ENCODE results near the gene MESP2. TPM values are rescaled to one million over a fixed set of nuclear protein-coding genes. Genes with fewer than 3 reads are reported as not detected.

MESP2 gene
- total RNA-seq, 4 donors from 2014 or later = 1.1 TPM; not detected in 3

DNA sequence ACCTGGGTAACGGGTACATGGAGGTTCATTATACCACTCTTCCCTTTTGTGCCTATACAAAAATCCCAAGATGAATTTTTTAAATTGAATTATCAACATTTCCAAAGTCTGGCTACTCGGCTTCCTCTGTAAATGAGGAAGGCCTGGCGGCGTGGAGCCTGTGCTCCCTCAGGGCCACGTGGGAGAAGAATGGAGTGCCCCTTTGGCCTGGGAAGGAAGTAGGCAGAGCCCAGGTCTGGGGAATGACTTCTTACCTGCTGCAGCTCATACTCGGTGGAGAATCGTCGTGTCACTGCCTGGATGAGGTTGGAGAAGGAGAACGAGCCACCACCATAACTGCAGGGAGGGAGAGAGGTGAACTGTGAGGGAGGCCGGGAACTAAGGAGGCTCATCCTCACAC, 14.1 kb downstream of the MESP2 start:
- no peaks in the 10 kb centered on the region for H3K9me3 ChIP-seq
- peaks cover 1% of the 10 kb centered on the region for H3K4me1 ChIP-seq
- TF ChIP-seq POLR2AphosphoS5 (IDR thresholded peaks at IDR 0.05) (no peak), POLR2A (IDR thresholded peaks at IDR 0.05) (no peak), EP300 (IDR thresholded peaks at IDR 0.05) (no peak)
- TF ChIP-seq, protein P1, sequence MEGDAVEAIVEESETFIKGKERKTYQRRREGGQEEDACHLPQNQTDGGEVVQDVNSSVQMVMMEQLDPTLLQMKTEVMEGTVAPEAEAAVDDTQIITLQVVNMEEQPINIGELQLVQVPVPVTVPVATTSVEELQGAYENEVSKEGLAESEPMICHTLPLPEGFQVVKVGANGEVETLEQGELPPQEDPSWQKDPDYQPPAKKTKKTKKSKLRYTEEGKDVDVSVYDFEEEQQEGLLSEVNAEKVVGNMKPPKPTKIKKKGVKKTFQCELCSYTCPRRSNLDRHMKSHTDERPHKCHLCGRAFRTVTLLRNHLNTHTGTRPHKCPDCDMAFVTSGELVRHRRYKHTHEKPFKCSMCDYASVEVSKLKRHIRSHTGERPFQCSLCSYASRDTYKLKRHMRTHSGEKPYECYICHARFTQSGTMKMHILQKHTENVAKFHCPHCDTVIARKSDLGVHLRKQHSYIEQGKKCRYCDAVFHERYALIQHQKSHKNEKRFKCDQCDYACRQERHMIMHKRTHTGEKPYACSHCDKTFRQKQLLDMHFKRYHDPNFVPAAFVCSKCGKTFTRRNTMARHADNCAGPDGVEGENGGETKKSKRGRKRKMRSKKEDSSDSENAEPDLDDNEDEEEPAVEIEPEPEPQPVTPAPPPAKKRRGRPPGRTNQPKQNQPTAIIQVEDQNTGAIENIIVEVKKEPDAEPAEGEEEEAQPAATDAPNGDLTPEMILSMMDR (IDR thresholded peaks at IDR 0.05) = no peak
- no peak overlapping the region for H3K4me3 ChIP-seq
- H3K27ac ChIP-seq = no peak overlapping the region
- WGBS = 91% methylated on average over 10 of the region's 10 CpGs
- no peak for DNase-seq (ENCODE audit: low spot score in 2 of 2)
- H3K36me3 ChIP-seq = peaks cover 36% of the 10 kb centered on the region
- no peaks in the 10 kb centered on the region for H3K27me3 ChIP-seq

GRCh38 chr15:89790661-89791060, 14.5 kb downstream of the MESP2 start:
- H3K9me3 ChIP-seq = no peaks in the 10 kb centered on the region
- peaks cover 38% of the 10 kb centered on the region for H3K36me3 ChIP-seq
- DNase-seq (ENCODE audit: low spot score in 2 of 2) = no peak

GRCh38 chr15:89792106-89792805, 16.1 kb downstream of the MESP2 start:
- no peak for DNase-seq (ENCODE audit: low spot score in 2 of 2)
- TF ChIP-seq POLR2AphosphoS5 (IDR thresholded peaks at IDR 0.05) (no peak), POLR2A (IDR thresholded peaks at IDR 0.05) (no peak)
- Histone ChIP-seq H3K9me3 (no peaks in the 10 kb centered on the region), H3K4me3 (no peak overlapping the region), H3K4me1 (no peaks in the 10 kb centered on the region), H3K27ac (no peak overlapping the region), H3K27me3 (no peaks in the 10 kb centered on the region), H3K36me3 (peaks cover 53% of the 10 kb centered on the region)
- WGBS = 85% methylated on average over 20 of the region's 22 CpGs

More at GRCh38 chr15:89790661-89791060, 14.5 kb downstream of the MESP2 start:
- no peaks in the 10 kb centered on the region for H3K27me3 ChIP-seq
- TF ChIP-seq POLR2A (IDR thresholded peaks at IDR 0.05) (no peak), POLR2AphosphoS5 (IDR thresholded peaks at IDR 0.05) (no peak), EP300 (IDR thresholded peaks at IDR 0.05) (no peak)
- TF ChIP-seq, protein P1 (IDR thresholded peaks at IDR 0.05) = no peak
- WGBS = 95% methylated on average over 16 of the region's 16 CpGs
- no peak overlapping the region for H3K27ac ChIP-seq
- H3K4me1 ChIP-seq = no peaks in the 10 kb centered on the region
- no peak overlapping the region for H3K4me3 ChIP-seq

DNA sequence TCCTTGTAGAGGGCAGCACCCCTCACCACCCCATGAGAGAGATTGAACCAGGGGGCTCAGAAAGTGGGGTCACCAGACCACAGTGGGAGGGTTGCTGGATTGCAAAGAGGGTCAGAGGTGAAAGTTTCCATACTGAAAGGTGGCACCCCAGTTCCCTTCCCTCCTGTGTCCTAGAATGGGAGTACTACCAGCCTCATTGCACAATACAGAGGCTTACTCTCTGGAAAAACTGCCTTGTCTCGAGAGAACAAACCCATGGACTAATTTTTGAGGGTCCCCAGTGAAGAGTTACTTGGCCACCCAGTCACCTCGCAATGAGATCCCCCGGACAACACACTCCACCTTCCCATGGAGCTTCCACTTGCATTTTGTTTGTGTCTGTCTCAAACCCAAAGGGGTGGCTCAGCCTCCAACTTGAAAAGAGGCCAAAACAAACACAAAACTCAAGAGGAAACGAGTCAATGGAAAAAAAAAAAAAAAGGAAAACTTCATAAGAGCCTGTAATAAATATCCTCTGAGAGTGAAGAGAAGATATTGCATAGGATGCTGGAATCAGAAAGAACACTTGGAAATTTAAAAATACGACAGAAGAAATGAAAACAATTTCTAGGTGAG, 18.6 kb downstream of the MESP2 start:
- no peaks in the 10 kb centered on the region for H3K9me3 ChIP-seq
- H3K27ac ChIP-seq = no peak overlapping the region
- DNase-seq (ENCODE audit: low spot score in 2 of 2) = no peak
- TF ChIP-seq, protein P1 (IDR thresholded peaks at IDR 0.05) = no peak
- TF ChIP-seq POLR2A (IDR thresholded peaks at IDR 0.05) = no peak
- no peak for TF ChIP-seq POLR2AphosphoS5 (IDR thresholded peaks at IDR 0.05)
- H3K4me3 ChIP-seq = no peak overlapping the region
- 44% methylated on average over 5 of the region's 5 CpGs for WGBS
- no peaks in the 10 kb centered on the region for H3K27me3 ChIP-seq
- peaks cover 70% of the 10 kb centered on the region for H3K36me3 ChIP-seq
- no peaks in the 10 kb centered on the region for H3K4me1 ChIP-seq

DNA sequence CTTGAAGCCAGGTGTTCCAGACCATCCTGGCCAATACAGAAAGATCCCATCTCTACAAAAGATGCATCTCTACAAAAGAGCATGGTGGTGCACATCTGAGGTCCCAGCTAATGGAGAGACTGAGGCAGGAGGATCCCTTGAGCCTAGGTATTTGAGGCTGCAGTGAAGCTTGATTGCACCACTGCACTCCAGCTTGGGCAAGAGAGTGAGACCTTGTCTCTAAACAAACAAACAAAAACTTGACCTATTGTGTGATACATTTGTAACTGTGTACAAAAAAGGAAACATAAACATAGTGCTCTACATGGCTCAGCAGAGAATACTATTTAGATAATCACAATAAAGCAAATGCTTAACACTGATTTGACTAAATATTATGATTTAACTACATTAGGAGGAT, 19.9 kb downstream of the MESP2 start:
- no peak overlapping the region for H3K27ac ChIP-seq

More for the DNA sequence above, 19.9 kb downstream of the MESP2 start:
- TF ChIP-seq POLR2AphosphoS5 (IDR thresholded peaks at IDR 0.05) (no peak), EP300 (IDR thresholded peaks at IDR 0.05) (no peak), POLR2A (IDR thresholded peaks at IDR 0.05) (no peak)
- TF ChIP-seq, protein P1 (IDR thresholded peaks at IDR 0.05) = no peak
- H3K36me3 ChIP-seq = peaks cover 65% of the 10 kb centered on the region
- H3K27me3 ChIP-seq = no peaks in the 10 kb centered on the region
- no peak overlapping the region for H3K4me3 ChIP-seq
- no peaks in the 10 kb centered on the region for H3K4me1 ChIP-seq
- DNase-seq (ENCODE audit: low spot score in 2 of 2) = no peak
- H3K9me3 ChIP-seq = no peaks in the 10 kb centered on the region
